HepG2 (cell line): ENCODE results near the gene PEPD. TPM values are rescaled to one million over a fixed set of nuclear protein-coding genes. Genes with fewer than 3 reads are reported as not detected.

ENCODE experiments used
- ATAC-seq: fragments of 200-7000 bp; cut with Tn5 transposase; 3 replicates; pipeline ENCODE4 v1.9.1; 2020; ENCODE audit warnings: mild to moderate bottlenecking, moderate library complexity
- BruUV-seq: library from RNA; stranded (reverse); fragments of 400-500 nt; replicated peaks from 2 replicates; lab custom pipeline; 2021; lab: Mats Ljungman, UMichigan
- CTCF ChIA-PET: fragments of 300-600 bp; formaldehyde crosslinking; extraction: SDS; loops from one replicate; lab custom pipeline; 2021; ENCODE audit warnings: low total read pairs, inconsistent platforms, low intra/inter-chr PET ratio; lab: Yijun Ruan, JAX
- POLR2A ChIA-PET: fragments of 350-600 bp; sonication (Branson Sonifier 250); formaldehyde crosslinking; loops from one replicate; lab custom pipeline; 2020; ENCODE audit warnings: antibody characterized with exemption, inconsistent platforms; lab: Yijun Ruan, JAX
- DNase-seq: peaks from one replicate; pipeline ENCODE4 v3.0.0-alpha.2; 2015; ENCODE audit warnings: low spot score
- FAIRE-seq: peaks from 3 replicates; lab custom pipeline; 2011; peaks lifted over from hg19 to GRCh38; lab: Jason Lieb, UNC
- H2AFZ ChIP-seq: one replicate; pipeline ENCODE4 v1.6.1; 2011; ENCODE audit warnings: low read length, inconsistent platforms
- H3K27ac ChIP-seq: fragments of 300-600 bp; 3 replicates; pipeline ENCODE4 v1.8.0; 2011; ENCODE audit warnings: mixed run types, mild to moderate bottlenecking, mixed read lengths, low read length, inconsistent platforms; ENCODE audit not compliant: insufficient read depth; ENCODE audit errors: extremely low read length
- H3K27me3 ChIP-seq, 2 experiments: fragments of 200-600 bp in 1 of 2; 2 replicates in 1 of 2; 3 replicates in 1 of 2; pipeline versions ENCODE4 v1.6.0 to v1.8.0; 2011; ENCODE audit warnings: low read length in 2 of 2, mild to moderate bottlenecking in 2 of 2, moderate library complexity in 2 of 2, inconsistent platforms in 1 of 2; ENCODE audit not compliant: insufficient read depth in 2 of 2, control insufficient read depth in 1 of 2
- H3K36me3 ChIP-seq, 2 experiments: fragments of 200-600 bp in 1 of 2; replicated peaks in 1 of 2; 2 replicates in 1 of 2; 3 replicates in 1 of 2; pipeline versions ENCODE4 v1.5.1 to v1.8.0; 2011; ENCODE audit warnings: low read length in 2 of 2, inconsistent platforms in 1 of 2; ENCODE audit not compliant: insufficient read depth in 2 of 2, control insufficient read depth in 1 of 2
- H3K4me1 ChIP-seq: 2 replicates; pipeline ENCODE4 v1.5.1; 2012; ENCODE audit warnings: low read length, inconsistent platforms; ENCODE audit not compliant: insufficient read depth
- H3K4me2 ChIP-seq: 2 replicates; pipeline ENCODE4 v1.6.0; 2011; ENCODE audit warnings: low read depth, low read length, inconsistent platforms
- H3K4me3 ChIP-seq, 3 experiments: fragments of 200-600 bp in 1 of 3; sonication (generic), shearing (Covaris generic) in 1 of 3; replicated peaks in 1 of 3; 2 replicates each; pipeline ENCODE4 v1.5.1; 2011 to 2016; ENCODE audit warnings: low read length in 3 of 3, inconsistent platforms in 2 of 3, low read depth in 2 of 3, mild to moderate bottlenecking in 2 of 3, control low read depth in 1 of 3, mixed read lengths in 1 of 3; ENCODE audit not compliant: insufficient read depth in 1 of 3
- H3K79me2 ChIP-seq: one replicate; pipeline ENCODE4 v1.6.1; 2011; ENCODE audit warnings: low read length, inconsistent platforms; ENCODE audit not compliant: insufficient read depth
- H3K9ac ChIP-seq: 2 replicates; pipeline ENCODE4 v1.6.0; 2011; ENCODE audit warnings: mild to moderate bottlenecking, low read depth, low read length, inconsistent platforms; ENCODE audit not compliant: insufficient read depth
- H3K9me3 ChIP-seq: 2 replicates; pipeline ENCODE4 v1.5.1; 2012; ENCODE audit warnings: mild to moderate bottlenecking, low read length
- H4K20me1 ChIP-seq: 2 replicates; pipeline ENCODE4 v1.6.0; 2011; ENCODE audit warnings: inconsistent platforms, mild to moderate bottlenecking, low read length, moderate library complexity; ENCODE audit not compliant: insufficient read depth
- ASH2L ChIP-seq: fragments of 300-600, 200-600 bp; sonication (generic); IDR thresholded peaks from 2 replicates; pipeline ENCODE4 v1.7.0; 2017; ENCODE audit warnings: low read depth, mild to moderate bottlenecking, moderate library complexity, mixed read lengths, low read length; ENCODE audit not compliant: insufficient read length
- ATAD3A ChIP-seq: sonication (generic); formaldehyde crosslinking; IDR thresholded peaks from 2 replicates; pipeline ENCODE4 v1.4.0; 2020; ENCODE audit warnings: missing genetic modification reagents
- ATF7 ChIP-seq, 2 experiments: fragments of 450-650 bp in 1 of 2; sonication (generic) in 1 of 2; formaldehyde crosslinking in 1 of 2; IDR thresholded peaks; 2 replicates each; pipeline versions ENCODE4 v1.4.0 to v1.6.1; 2016 to 2020; ENCODE audit warnings: antibody characterized with exemption in 1 of 2, mild to moderate bottlenecking in 1 of 2, missing genetic modification reagents in 1 of 2
- CHCHD3 ChIP-seq: sonication (generic); formaldehyde crosslinking; IDR thresholded peaks from 2 replicates; pipeline ENCODE4 v1.8.0; 2022; ENCODE audit warnings: mild to moderate bottlenecking, missing genetic modification reagents, moderate library complexity
- IKZF1 ChIP-seq: fragments of 450-650 bp; IDR thresholded peaks from 2 replicates; pipeline ENCODE4 v1.7.1; 2016
- MBD4 ChIP-seq: IDR thresholded peaks from 2 replicates; pipeline ENCODE4 v1.6.1; 2012; ENCODE audit warnings: low read length, inconsistent platforms, borderline replicate concordance
- SNAI1 ChIP-seq: sonication (generic); formaldehyde crosslinking; IDR thresholded peaks from 2 replicates; pipeline ENCODE4 v1.5.0; 2020; ENCODE audit warnings: mild to moderate bottlenecking, missing genetic modification reagents, borderline replicate concordance
- SNAPC2 ChIP-seq: sonication (generic); formaldehyde crosslinking; IDR thresholded peaks from 2 replicates; pipeline ENCODE4 v1.8.1; 2022; ENCODE audit warnings: mild to moderate bottlenecking, missing genetic modification reagents
- SOX13 ChIP-seq, 3 experiments: fragments of 450-650 bp in 1 of 3; sonication (generic) in 1 of 3; formaldehyde crosslinking in 1 of 3; IDR thresholded peaks in 2 of 3; conservative IDR thresholded peaks in 1 of 3; 2 replicates each; pipeline versions ENCODE4 v1.5.0 to v1.6.1; 2016 to 2020; ENCODE audit warnings: antibody characterized with exemption in 1 of 3, mild to moderate bottlenecking in 1 of 3, missing compliant biosample characterization in 1 of 3, missing genetic modification reagents in 1 of 3, moderate library complexity in 1 of 3
- TEAD3 ChIP-seq: optimal IDR thresholded peaks from 2 replicates; pipeline ENCODE3; 2016; ENCODE audit warnings: borderline replicate concordance
- ZMAT3 ChIP-seq: sonication (generic); formaldehyde crosslinking; conservative IDR thresholded peaks from 2 replicates; pipeline ENCODE4 v1.7.0; 2021; ENCODE audit warnings: missing genetic modification reagents
- ZNF431 ChIP-seq: sonication (generic); formaldehyde crosslinking; IDR thresholded peaks from 2 replicates; pipeline ENCODE4 v1.9.0; 2022; ENCODE audit warnings: missing genetic modification reagents, low read depth, mild to moderate bottlenecking, borderline replicate concordance
- ZNF660 ChIP-seq: sonication (generic); formaldehyde crosslinking; IDR thresholded peaks from 2 replicates; pipeline ENCODE4 v1.5.1; 2020; ENCODE audit warnings: mild to moderate bottlenecking, low read depth, missing genetic modification reagents, borderline replicate concordance
- WGBS: methylation state at CpG from one replicate; pipeline ENCODE4 v1.1.6; 2017; ENCODE audit warnings: low lambda C conversion rate; 5-methylcytosine and 5-hydroxymethylcytosine counted together
- in situ Hi-C: cut with HindIII; loops from 2 replicates; pipeline ENCODE4 v1.10.0; 2017; ENCODE audit warnings: low pct_unique_long_range_greater_than_20kb; ENCODE audit not compliant: extremely low pct_ligation_motif_present
- intact Hi-C: fragments of 100-400 bp; cut with micrococcal nuclease; formaldehyde crosslinking; loops from one replicate; pipeline ENCODE4 v1.10.0; 2022; ENCODE audit not compliant: unreplicated experiment
- polyA plus RNA-seq, 8 experiments: library from polyadenylated mRNA; depleted of rRNA in 3 of 8; stranded (reverse) in 7 of 8; unstranded in 1 of 8; fragments of >200 nt; fragmentation: Illumina TruSeq in 4 of 8; extraction: Trizol in 4 of 8; gene quantifications; 2 replicates each; pipeline versions ENCODE4 v1.2.1 to v1.2.3, GENCODE V29; 2011 to 2016; ENCODE audit warnings: low read depth in 4 of 8, missing spikeins in 1 of 8, mixed read lengths in 1 of 8; ENCODE audit not compliant: insufficient read depth in 1 of 8
- total RNA-seq, 5 experiments: library from RNA; depleted of rRNA; stranded (reverse); fragments of >200 nt; fragmentation: Illumina TruSeq; extraction: Trizol; gene quantifications; 2 replicates each; pipeline ENCODE4 v1.2.3, GENCODE V29; 2016; ENCODE audit warnings: low read depth in 1 of 5
- TF ChIP-seq, protein P1 (sequence below): sonication (generic); formaldehyde crosslinking; conservative IDR thresholded peaks from 2 replicates; pipeline ENCODE4 v1.8.0; 2022; ENCODE audit warnings: missing genetic modification reagents
- TF ChIP-seq, protein P2 (sequence below): sonication (generic); formaldehyde crosslinking; IDR thresholded peaks from 2 replicates; pipeline ENCODE4 v1.4.0; 2020; ENCODE audit warnings: low read depth, mild to moderate bottlenecking, missing genetic modification reagents
- TF ChIP-seq, protein P3 (sequence below): sonication (generic); formaldehyde crosslinking; IDR thresholded peaks from 2 replicates; pipeline ENCODE4 v1.4.0; 2020; ENCODE audit warnings: missing genetic modification reagents, borderline replicate concordance
- TF ChIP-seq, protein P4 (sequence below): sonication (generic); formaldehyde crosslinking; IDR thresholded peaks from 2 replicates; pipeline ENCODE4 v1.4.0; 2020; ENCODE audit warnings: missing genetic modification reagents

PEPD gene
- total and polyA plus RNA-seq, 2 of the 13 experiments (the other 11 are each of a cell fraction or from before 2014, with no cell fraction given), result 60.7 to 75.1 TPM

DNA sequence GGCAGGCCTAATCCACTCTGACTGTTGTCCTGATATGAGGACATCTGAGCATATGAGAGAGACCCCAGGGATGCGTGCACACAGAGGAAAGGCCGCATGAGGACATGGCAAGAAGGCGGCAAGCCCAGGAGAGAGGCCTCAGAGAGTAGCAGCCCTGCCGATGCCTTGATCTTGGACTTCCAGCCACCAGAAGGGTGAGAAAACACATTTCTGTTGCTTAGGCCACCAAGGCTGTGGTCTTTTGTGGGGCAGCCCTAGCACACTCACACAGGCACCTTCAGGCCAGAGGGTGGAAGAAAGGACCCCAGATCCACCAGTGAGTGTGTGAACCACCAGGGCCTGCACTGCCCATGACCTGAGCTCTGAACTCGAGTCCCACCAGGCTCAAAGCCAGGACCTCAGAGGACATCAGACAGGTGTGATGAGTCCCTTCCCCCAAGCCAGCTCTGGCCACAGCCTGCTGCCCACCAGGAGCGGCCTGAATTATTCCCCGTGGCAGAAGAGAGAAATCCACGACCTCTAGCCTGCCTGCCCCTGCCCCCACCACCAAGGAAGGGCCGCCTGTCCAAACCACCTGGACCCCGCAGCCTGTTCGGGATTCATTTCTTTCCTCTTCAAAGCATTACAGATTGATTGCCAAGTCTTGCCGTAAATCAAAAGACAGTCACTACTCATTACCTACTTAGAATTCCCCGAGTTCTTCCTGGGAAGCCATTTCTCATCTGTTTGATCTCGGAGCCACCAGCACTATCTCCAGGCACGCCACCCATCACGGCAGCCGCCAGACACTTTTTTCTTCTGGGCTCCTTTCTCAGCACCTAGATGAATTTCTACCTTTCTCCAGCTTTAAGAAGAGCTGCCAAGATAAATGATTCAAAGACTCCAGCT lies 75.9 kb downstream of the PEPD start:
- ATAC-seq (no peak), FAIRE-seq (no peak), DNase-seq (no peak)
- no peaks in the 10 kb centered on the region for H3K9me3 ChIP-seq
- WGBS, result over 99% methylated on average over 15 of the region's 17 CpGs
- H3K36me3 ChIP-seq, result peaks cover 4 to 5% of the 10 kb centered on the region in 2 experiments; a peak in 2 of 5 replicates
- BruUV-seq, result no TSS peak
- H2AFZ ChIP-seq, result no peak overlapping the region
- no peak overlapping the region for H3K27ac ChIP-seq
- no peak overlapping the region for H3K4me3 ChIP-seq
- CTCF ChIA-PET, result no interaction called here
- no peaks in the 10 kb centered on the region for H4K20me1 ChIP-seq
- H3K9ac ChIP-seq, result no peak overlapping the region
- H3K4me2 ChIP-seq, result no peak overlapping the region
- intact Hi-C loops (no loop called here), in situ Hi-C loops (no loop called here)
- no peaks in the 10 kb centered on the region for H3K27me3 ChIP-seq
- H3K4me1 ChIP-seq, result peaks cover 7% of the 10 kb centered on the region; the same call in 1 of the 2 replicates
- H3K79me2 ChIP-seq, result no peaks in the 10 kb centered on the region
- POLR2A ChIA-PET, result no interaction called here
- TF ChIP-seq SNAI1 (CRISPR knock-in tag) (no peak), CHCHD3 (CRISPR knock-in tag) (no peak), TEAD3 (CRISPR knock-in tag) (no peak), SOX13 (IDR thresholded peaks at IDR 0.05) (no peak), SOX13 (CRISPR knock-in tag; conservative IDR thresholded peaks at IDR 0.05 in 1 of 2, IDR thresholded peaks at IDR 0.05 in 1 of 2) (no peak), ATAD3A (CRISPR knock-in tag) (no peak), ATF7 (IDR thresholded peaks at IDR 0.05) (no peak), ATF7 (CRISPR knock-in tag; IDR thresholded peaks at IDR 0.05) (no peak), SNAPC2 (CRISPR knock-in tag) (no peak), ZNF431 (CRISPR knock-in tag) (no peak), IKZF1 (no peak), ZMAT3 (no peak), ASH2L (no peak), ZNF660 (CRISPR knock-in tag) (no peak), MBD4 (no peak)
- TF ChIP-seq, protein P1, sequence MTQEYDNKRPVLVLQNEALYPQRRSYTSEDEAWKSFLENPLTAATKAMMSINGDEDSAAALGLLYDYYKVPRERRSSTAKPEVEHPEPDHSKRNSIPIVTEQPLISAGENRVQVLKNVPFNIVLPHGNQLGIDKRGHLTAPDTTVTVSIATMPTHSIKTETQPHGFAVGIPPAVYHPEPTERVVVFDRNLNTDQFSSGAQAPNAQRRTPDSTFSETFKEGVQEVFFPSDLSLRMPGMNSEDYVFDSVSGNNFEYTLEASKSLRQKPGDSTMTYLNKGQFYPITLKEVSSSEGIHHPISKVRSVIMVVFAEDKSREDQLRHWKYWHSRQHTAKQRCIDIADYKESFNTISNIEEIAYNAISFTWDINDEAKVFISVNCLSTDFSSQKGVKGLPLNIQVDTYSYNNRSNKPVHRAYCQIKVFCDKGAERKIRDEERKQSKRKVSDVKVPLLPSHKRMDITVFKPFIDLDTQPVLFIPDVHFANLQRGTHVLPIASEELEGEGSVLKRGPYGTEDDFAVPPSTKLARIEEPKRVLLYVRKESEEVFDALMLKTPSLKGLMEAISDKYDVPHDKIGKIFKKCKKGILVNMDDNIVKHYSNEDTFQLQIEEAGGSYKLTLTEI (CRISPR knock-in tag), result no peak
- TF ChIP-seq, protein P2, sequence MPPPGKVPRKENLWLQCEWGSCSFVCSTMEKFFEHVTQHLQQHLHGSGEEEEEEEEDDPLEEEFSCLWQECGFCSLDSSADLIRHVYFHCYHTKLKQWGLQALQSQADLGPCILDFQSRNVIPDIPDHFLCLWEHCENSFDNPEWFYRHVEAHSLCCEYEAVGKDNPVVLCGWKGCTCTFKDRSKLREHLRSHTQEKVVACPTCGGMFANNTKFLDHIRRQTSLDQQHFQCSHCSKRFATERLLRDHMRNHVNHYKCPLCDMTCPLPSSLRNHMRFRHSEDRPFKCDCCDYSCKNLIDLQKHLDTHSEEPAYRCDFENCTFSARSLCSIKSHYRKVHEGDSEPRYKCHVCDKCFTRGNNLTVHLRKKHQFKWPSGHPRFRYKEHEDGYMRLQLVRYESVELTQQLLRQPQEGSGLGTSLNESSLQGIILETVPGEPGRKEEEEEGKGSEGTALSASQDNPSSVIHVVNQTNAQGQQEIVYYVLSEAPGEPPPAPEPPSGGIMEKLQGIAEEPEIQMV (CRISPR knock-in tag), result no peak
- TF ChIP-seq, protein P3, sequence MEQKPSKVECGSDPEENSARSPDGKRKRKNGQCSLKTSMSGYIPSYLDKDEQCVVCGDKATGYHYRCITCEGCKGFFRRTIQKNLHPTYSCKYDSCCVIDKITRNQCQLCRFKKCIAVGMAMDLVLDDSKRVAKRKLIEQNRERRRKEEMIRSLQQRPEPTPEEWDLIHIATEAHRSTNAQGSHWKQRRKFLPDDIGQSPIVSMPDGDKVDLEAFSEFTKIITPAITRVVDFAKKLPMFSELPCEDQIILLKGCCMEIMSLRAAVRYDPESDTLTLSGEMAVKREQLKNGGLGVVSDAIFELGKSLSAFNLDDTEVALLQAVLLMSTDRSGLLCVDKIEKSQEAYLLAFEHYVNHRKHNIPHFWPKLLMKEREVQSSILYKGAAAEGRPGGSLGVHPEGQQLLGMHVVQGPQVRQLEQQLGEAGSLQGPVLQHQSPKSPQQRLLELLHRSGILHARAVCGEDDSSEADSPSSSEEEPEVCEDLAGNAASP (CRISPR knock-in tag), result no peak
- TF ChIP-seq, protein P4, sequence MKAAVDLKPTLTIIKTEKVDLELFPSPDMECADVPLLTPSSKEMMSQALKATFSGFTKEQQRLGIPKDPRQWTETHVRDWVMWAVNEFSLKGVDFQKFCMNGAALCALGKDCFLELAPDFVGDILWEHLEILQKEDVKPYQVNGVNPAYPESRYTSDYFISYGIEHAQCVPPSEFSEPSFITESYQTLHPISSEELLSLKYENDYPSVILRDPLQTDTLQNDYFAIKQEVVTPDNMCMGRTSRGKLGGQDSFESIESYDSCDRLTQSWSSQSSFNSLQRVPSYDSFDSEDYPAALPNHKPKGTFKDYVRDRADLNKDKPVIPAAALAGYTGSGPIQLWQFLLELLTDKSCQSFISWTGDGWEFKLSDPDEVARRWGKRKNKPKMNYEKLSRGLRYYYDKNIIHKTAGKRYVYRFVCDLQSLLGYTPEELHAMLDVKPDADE (CRISPR knock-in tag), result no peak
